Measurements from ENCODE around the gene KRTAP5-8. TPM values are rescaled to one million over a fixed set of nuclear protein-coding genes. Genes with fewer than 3 reads are reported as not detected.

KRTAP5-8 gene
- total RNA-seq, 1 experiment from 2014 or later, result not detected

- Mint-ChIP-seq H3K27ac (0 out of 7 replicates have a peak overlapping the region, but pooled peaks of 1 of the 3 experiments have one; percentile 14), H3K4me3 (no peak overlapping the region; a peak in 1 of 5 replicates), H3K27me3 (ENCODE audit: low read depth) (no peaks in the 10 kb centered on the region), H3K36me3 (ENCODE audit: insufficient read depth in 1 of 3, low read depth in 3 of 3) (peaks cover 15 to 46% (median 21%) of the 10 kb centered on the region in 3 experiments; a peak in 6 of 7 replicates), H3K9me3 (peaks cover 0 to 5% of the 10 kb centered on the region in 2 experiments; a peak in 2 of 5 replicates), H3K4me1 (peaks cover 10 to 16% of the 10 kb centered on the region in 2 experiments)
- Histone ChIP-seq H2AFZ (ENCODE audit: low read length) (no peak overlapping the region), H2BK120ac (ENCODE audit: low read depth, low read length, poor library complexity, severe bottlenecking) (no peak overlapping the region), H3K27me3 (ENCODE audit: insufficient read depth, low read length) (no peaks in the 10 kb centered on the region), H2BK5ac (ENCODE audit: insufficient read length, low read length) (no peak overlapping the region), H3K4me2 (ENCODE audit: insufficient read depth, insufficient read length, low read length) (no peak overlapping the region), H2BK15ac (ENCODE audit: low read depth, low read length) (no peak overlapping the region), H4K8ac (replicated peaks; ENCODE audit: insufficient read length, low read depth, low read length) (no peak overlapping the region), H2AK5ac (ENCODE audit: insufficient read length, low read length) (no peak overlapping the region), H3K23me2 (ENCODE audit: insufficient read length, low read depth, low read length, poor library complexity, severe bottlenecking) (no peaks in the 10 kb centered on the region), H3K79me1 (ENCODE audit: insufficient read depth, low read depth, low read length, poor library complexity, severe bottlenecking) (no peaks in the 10 kb centered on the region), H4K91ac (ENCODE audit: insufficient read length, low read depth, low read length) (no peak overlapping the region), H3T11ph (ENCODE audit: low read length) (no peak overlapping the region), H3K14ac (ENCODE audit: insufficient read depth, low read length) (no peak overlapping the region), H3K27ac (ENCODE audit: insufficient read length, low read depth, low read length) (no peak overlapping the region), H2BK20ac (ENCODE audit: low read depth, low read length, poor library complexity, severe bottlenecking) (no peak overlapping the region), H3K9me3 (ENCODE audit: control insufficient read depth, low read depth, low read length) (no peaks in the 10 kb centered on the region), H3K4me1 (ENCODE audit: insufficient read depth, low read length) (no peaks in the 10 kb centered on the region; the same call in 1 of the 2 replicates), H3K23ac (ENCODE audit: insufficient read length, low read depth, low read length) (no peak overlapping the region), H3K9ac (ENCODE audit: extremely low read depth, insufficient read length, low read length) (no peak overlapping the region), H3K18ac (ENCODE audit: insufficient read length, low read depth, low read length) (no peak overlapping the region), H3K79me2 (ENCODE audit: insufficient read depth, low read length) (no peaks in the 10 kb centered on the region), H3K4ac (ENCODE audit: low read depth, low read length) (no peak overlapping the region), H4K5ac (ENCODE audit: insufficient read length, low read depth, low read length) (no peak overlapping the region), H4K20me1 (ENCODE audit: control insufficient read depth, insufficient read depth, insufficient read length) (no peaks in the 10 kb centered on the region), H3K56ac (ENCODE audit: insufficient read length, low read depth, low read length) (no peak overlapping the region), H2BK12ac (ENCODE audit: insufficient read length, low read depth, low read length) (no peak overlapping the region)
- no peak for TF ChIP-seq CTCF (conservative IDR thresholded peaks at IDR 0.05)
- WGBS (ENCODE audit: extremely low coverage, insufficient read length, low lambda C conversion rate), result no CpG with 5 or more reads among the region's 6 CpGs
- DNase-seq, result no peak
Measured at GRCh38 chr11:71500601-71501021, 37.2 kb upstream of the KRTAP5-8 start.

Measured in H9 (cell line).